PC-3 (cell line): ENCODE results near the gene PLAAT2. TPM values are rescaled to one million over a fixed set of nuclear protein-coding genes. Genes with fewer than 3 reads are reported as not detected.

Experiments
- ATAC-seq: fragments of 200-7000 bp; cut with Tn5 transposase; 2 replicates; pipeline ENCODE4 v1.9.1; 2020; ENCODE audit warnings: mild to moderate bottlenecking, moderate library complexity
- BruUV-seq: library from RNA; stranded (reverse); fragments of 400-500 nt; replicated peaks from 2 replicates; lab custom pipeline; 2021; lab: Mats Ljungman, UMichigan
- CTCF ChIA-PET: fragments of 300-600 bp; sonication (Branson Sonifier 250); formaldehyde crosslinking; loops from one replicate; lab custom pipeline; 2022; ENCODE audit warnings: antibody characterized with exemption; lab: Charles Lee
- POLR2A ChIA-PET: fragments of 300-600 bp; sonication (Branson Sonifier 250); formaldehyde crosslinking; loops from one replicate; lab custom pipeline; 2022; ENCODE audit warnings: antibody characterized with exemption; ENCODE audit not compliant: unreplicated experiment; lab: Charles Lee
- DNase-seq: peaks from one replicate; pipeline ENCODE4 v3.0.0-alpha.2; 2015
- H2AFZ ChIP-seq: fragments of 300-600 bp; sonication (generic); 2 replicates; pipeline ENCODE4 v1.6.0; 2016; ENCODE audit warnings: antibody characterized with exemption, low read length
- H3F3A ChIP-seq: fragments of 300-600 bp; sonication (generic); one replicate; pipeline ENCODE4 v1.6.0; 2017; ENCODE audit warnings: antibody characterized with exemption, low read length, control low read depth, mild to moderate bottlenecking; ENCODE audit not compliant: unreplicated experiment
- H3K27ac ChIP-seq: fragments of 300-600 bp; sonication (generic); 2 replicates; pipeline ENCODE4 v1.5.1; 2016; ENCODE audit warnings: mild to moderate bottlenecking, low read length
- H3K27me3 ChIP-seq: fragments of 300-600 bp; sonication (generic); 2 replicates; pipeline ENCODE4 v1.6.1; 2016; ENCODE audit warnings: low read length, mixed read lengths
- H3K36me3 ChIP-seq: fragments of 300-600 bp; sonication (generic); 2 replicates; pipeline ENCODE4 v1.6.1; 2016; ENCODE audit warnings: low read depth, mixed run types, low read length, mixed read lengths
- H3K4me1 ChIP-seq: fragments of 300-600 bp; sonication (generic); 2 replicates; pipeline ENCODE4 v1.5.1; 2016; ENCODE audit warnings: low read length; ENCODE audit not compliant: insufficient read depth
- H3K4me2 ChIP-seq: fragments of 300-600 bp; sonication (generic); 2 replicates; pipeline ENCODE4 v1.6.0; 2016; ENCODE audit warnings: low read length
- H3K4me3 ChIP-seq: fragments of 300-600 bp; sonication (generic); 2 replicates; pipeline ENCODE4 v1.5.1; 2016; ENCODE audit warnings: mild to moderate bottlenecking, low read length, mixed read lengths
- H3K79me2 ChIP-seq: fragments of 300-600 bp; sonication (generic); 2 replicates; pipeline ENCODE4 v1.6.1; 2017; ENCODE audit warnings: low read length, mixed read lengths
- H3K9ac ChIP-seq: fragments of 300-600 bp; sonication (generic); 2 replicates; pipeline ENCODE4 v1.6.0; 2016; ENCODE audit warnings: mild to moderate bottlenecking, low read length
- H3K9me2 ChIP-seq: fragments of 300-600 bp; sonication (generic); replicated peaks from 2 replicates; pipeline ENCODE4 v1.6.1; 2016; ENCODE audit warnings: mixed run types, low read length, mixed read lengths
- H3K9me3 ChIP-seq: fragments of 300-600 bp; sonication (generic); 2 replicates; pipeline ENCODE4 v1.6.1; 2016; ENCODE audit warnings: low read length, mixed read lengths
- H4K20me1 ChIP-seq: fragments of 300-600 bp; sonication (generic); 2 replicates; pipeline ENCODE4 v1.6.1; 2016; ENCODE audit warnings: low read length, mixed read lengths
- EZH2 ChIP-seq: fragments of 300-600 bp; sonication (generic); IDR thresholded peaks from one replicate; pipeline ENCODE4 v1.6.1; 2017; ENCODE audit warnings: antibody characterized with exemption, mild to moderate bottlenecking, low read length; ENCODE audit not compliant: unreplicated experiment
- EZH2phosphoT487 ChIP-seq: fragments of 300-600 bp; sonication (generic); IDR thresholded peaks from 2 replicates; pipeline ENCODE4 v1.6.1; 2018; ENCODE audit warnings: mild to moderate bottlenecking, antibody characterized with exemption, low read length, borderline replicate concordance
- intact Hi-C: fragments of 100-400 bp; cut with micrococcal nuclease; formaldehyde crosslinking; loops from 2 replicates; pipeline ENCODE4 v1.9.0; 2023
- total RNA-seq: library from RNA; depleted of rRNA; stranded (reverse); fragments of >200 nt; gene quantifications from 2 replicates; pipeline ENCODE4 v1.2.3, GENCODE V29; 2014
- TF ChIP-seq, protein P1 (sequence below): fragments of 300-600 bp; sonication (generic); conservative IDR thresholded peaks from 2 replicates; pipeline ENCODE4 v1.5.1; 2017; ENCODE audit warnings: antibody characterized with exemption, low read depth, mild to moderate bottlenecking, low read length

Gene PLAAT2
- total RNA-seq, 1 experiment from 2014 or later = 5.6 TPM

DNA sequence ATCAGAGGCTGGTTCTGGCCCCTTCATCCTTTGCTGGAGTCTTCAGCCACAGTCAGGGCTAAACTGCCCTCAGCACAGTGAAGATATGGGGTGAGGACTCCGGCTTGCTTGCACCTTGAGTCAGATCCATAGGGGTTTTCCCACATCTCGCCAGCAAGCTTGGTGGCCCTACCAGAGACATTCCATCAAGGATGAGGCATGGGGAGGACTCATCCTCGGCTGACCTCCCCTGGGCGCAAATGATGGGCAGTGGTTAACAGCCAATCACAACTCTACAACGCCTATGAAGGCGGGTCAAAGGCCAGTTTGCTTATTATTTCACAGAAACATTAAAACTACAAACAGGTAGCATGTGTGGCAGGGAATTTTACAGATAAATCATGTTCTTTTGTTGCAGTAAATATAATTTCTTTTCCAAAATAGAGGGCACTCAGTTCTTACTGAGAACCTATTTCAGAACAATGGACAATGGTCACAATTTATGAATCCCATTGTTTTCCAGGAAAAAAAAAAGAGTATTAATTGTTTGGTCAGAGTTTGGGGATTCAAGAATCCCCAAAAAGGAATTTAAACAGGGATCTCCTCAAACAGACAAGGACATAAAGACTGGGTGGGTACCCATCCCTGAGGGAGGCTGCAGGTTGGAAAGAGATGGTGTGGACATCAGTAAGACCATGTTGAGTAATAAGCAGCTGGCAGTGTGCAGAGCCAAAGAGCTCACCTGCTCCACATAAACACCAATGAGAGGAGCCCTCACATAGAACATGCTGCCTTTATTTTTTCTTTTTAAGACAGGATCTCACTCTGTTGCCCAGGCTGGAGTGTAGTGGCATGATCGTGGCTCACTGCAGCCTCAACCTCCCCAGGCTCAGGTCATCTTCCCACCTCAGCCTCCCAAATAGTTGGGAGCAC lies 36.3 kb upstream of the PLAAT2 start:
- CTCF ChIA-PET = no interaction called here
- Histone ChIP-seq H2AFZ (no peak overlapping the region), H4K20me1 (no peaks in the 10 kb centered on the region), H3K9me3 (no peaks in the 10 kb centered on the region), H3K4me1 (no peaks in the 10 kb centered on the region), H3K27me3 (no peaks in the 10 kb centered on the region), H3K79me2 (no peaks in the 10 kb centered on the region), H3K27ac (no peak overlapping the region), H3K36me3 (peaks cover 2% of the 10 kb centered on the region; the same call in 1 of the 2 replicates), H3K4me2 (no peak overlapping the region), H3K4me3 (no peak overlapping the region), H3K9me2 (no peaks in the 10 kb centered on the region), H3K9ac (no peak overlapping the region), H3F3A (no peaks in the 10 kb centered on the region)
- ATAC-seq = no peak
- no TSS peak for BruUV-seq
- DNase-seq = peak; percentile 46
- intact Hi-C loops = no loop called here
- POLR2A ChIA-PET = no interaction called here
- TF ChIP-seq, protein P1, sequence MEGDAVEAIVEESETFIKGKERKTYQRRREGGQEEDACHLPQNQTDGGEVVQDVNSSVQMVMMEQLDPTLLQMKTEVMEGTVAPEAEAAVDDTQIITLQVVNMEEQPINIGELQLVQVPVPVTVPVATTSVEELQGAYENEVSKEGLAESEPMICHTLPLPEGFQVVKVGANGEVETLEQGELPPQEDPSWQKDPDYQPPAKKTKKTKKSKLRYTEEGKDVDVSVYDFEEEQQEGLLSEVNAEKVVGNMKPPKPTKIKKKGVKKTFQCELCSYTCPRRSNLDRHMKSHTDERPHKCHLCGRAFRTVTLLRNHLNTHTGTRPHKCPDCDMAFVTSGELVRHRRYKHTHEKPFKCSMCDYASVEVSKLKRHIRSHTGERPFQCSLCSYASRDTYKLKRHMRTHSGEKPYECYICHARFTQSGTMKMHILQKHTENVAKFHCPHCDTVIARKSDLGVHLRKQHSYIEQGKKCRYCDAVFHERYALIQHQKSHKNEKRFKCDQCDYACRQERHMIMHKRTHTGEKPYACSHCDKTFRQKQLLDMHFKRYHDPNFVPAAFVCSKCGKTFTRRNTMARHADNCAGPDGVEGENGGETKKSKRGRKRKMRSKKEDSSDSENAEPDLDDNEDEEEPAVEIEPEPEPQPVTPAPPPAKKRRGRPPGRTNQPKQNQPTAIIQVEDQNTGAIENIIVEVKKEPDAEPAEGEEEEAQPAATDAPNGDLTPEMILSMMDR = no peak
- no peak for TF ChIP-seq EZH2
- no peak for TF ChIP-seq EZH2phosphoT487

DNA sequence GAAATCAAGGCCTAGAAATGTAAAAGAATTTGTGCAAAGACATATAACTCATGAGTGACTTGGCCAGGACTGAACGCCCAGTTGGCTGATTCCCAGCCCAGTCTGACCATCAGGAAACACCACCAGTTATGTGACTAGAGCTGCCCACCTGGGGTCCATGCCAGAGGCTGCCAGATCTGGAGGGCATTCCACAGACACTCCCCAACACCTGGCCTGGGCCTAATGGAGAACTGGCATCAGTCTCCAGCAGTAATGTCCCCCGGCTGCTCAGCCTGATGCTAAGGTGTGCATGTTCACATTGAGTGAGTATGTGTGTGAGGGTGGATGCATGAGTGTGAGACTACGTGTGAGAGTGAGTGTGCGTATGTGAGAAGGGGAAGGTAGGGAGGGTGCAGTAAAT lies 35.4 kb upstream of the PLAAT2 start:
- Histone ChIP-seq H4K20me1 (no peaks in the 10 kb centered on the region), H3F3A (no peaks in the 10 kb centered on the region), H3K9me2 (no peaks in the 10 kb centered on the region), H3K4me3 (no peak overlapping the region), H3K36me3 (peaks cover 2% of the 10 kb centered on the region; the same call in 1 of the 2 replicates), H3K9me3 (no peaks in the 10 kb centered on the region), H3K79me2 (no peaks in the 10 kb centered on the region), H3K9ac (no peak overlapping the region), H3K27ac (no peak overlapping the region), H3K27me3 (no peaks in the 10 kb centered on the region), H3K4me2 (no peak overlapping the region), H2AFZ (no peak overlapping the region), H3K4me1 (no peaks in the 10 kb centered on the region)
- CTCF ChIA-PET = no interaction called here
- DNase-seq (no peak), ATAC-seq (no peak)
- POLR2A ChIA-PET = no interaction called here
- no peak for TF ChIP-seq EZH2phosphoT487
- TF ChIP-seq, protein P1 = no peak
- no peak for TF ChIP-seq EZH2
- BruUV-seq = no TSS peak
- intact Hi-C loops = no loop called here

DNA sequence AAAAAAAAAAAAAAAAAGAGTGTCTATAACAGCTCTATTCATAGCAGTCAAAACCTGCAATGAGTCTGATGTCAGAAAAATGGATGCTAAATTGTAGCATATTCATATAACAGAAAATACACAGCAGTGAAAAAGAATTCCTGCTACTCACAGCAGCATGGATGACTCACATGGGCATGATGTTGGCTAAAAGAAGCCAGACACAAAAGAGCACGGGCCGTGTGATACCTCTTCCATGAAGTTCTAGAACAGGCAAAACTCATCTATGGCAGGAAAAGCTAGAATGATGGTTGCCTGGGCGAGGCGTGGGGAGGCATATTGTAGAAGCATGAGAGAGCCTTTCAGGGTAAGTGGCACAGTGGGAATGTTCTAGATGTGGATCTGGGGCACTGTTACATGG lies 32.1 kb upstream of the PLAAT2 start:
- no peaks in the 10 kb centered on the region for H4K20me1 ChIP-seq
- no peaks in the 10 kb centered on the region for H3K4me1 ChIP-seq
- TF ChIP-seq, protein P1 = no peak
- no peak for TF ChIP-seq EZH2
- no peak for TF ChIP-seq EZH2phosphoT487
- H3K27ac ChIP-seq = no peak overlapping the region
- no peak overlapping the region for H3K4me2 ChIP-seq
- H3F3A ChIP-seq = no peaks in the 10 kb centered on the region
- H3K9ac ChIP-seq = no peak overlapping the region
- H3K4me3 ChIP-seq = no peak overlapping the region
- H3K27me3 ChIP-seq = no peaks in the 10 kb centered on the region
- H3K79me2 ChIP-seq = no peaks in the 10 kb centered on the region
- ATAC-seq (no peak), DNase-seq (no peak)
- intact Hi-C loops = no loop called here
- no peaks in the 10 kb centered on the region for H3K9me2 ChIP-seq
- H2AFZ ChIP-seq = no peak overlapping the region
- H3K36me3 ChIP-seq = peaks cover 2% of the 10 kb centered on the region; the same call in 1 of the 2 replicates
- CTCF ChIA-PET = no interaction called here
- no peaks in the 10 kb centered on the region for H3K9me3 ChIP-seq
- BruUV-seq = no TSS peak
- POLR2A ChIA-PET = no interaction called here
